ENCODE measurements around the gene PFKL.

PFKL gene

GRCh38 chr21:44314561-44314960 is 14.7 kb downstream of the PFKL start:
- no peak for DNase-seq

- DNase-seq: no peak
Observed at GRCh38 chr21:44315691-44316203, 15.9 kb downstream of the PFKL start.

- DNase-seq: no peak
Observed at GRCh38 chr21:44316277-44316900, 16.5 kb downstream of the PFKL start.

- no peak for DNase-seq
Observed at GRCh38 chr21:44317241-44317782, 17.5 kb downstream of the PFKL start.

GRCh38 chr21:44317871-44318270 is 18.0 kb downstream of the PFKL start:
- no peak for DNase-seq

GRCh38 chr21:44318489-44319285 is 18.8 kb downstream of the PFKL start:
- no peak for DNase-seq

GRCh38 chr21:44319407-44320065 is 19.7 kb downstream of the PFKL start:
- DNase-seq: no peak

- no peak for DNase-seq
Observed at GRCh38 chr21:44320847-44321246, 21.0 kb downstream of the PFKL start.

- DNase-seq: no peak
Observed at GRCh38 chr21:44321846-44322450, 22.1 kb downstream of the PFKL start.

GRCh38 chr21:44322621-44323325 is 22.9 kb downstream of the PFKL start:
- DNase-seq: no peak

- DNase-seq: no peak
Observed at GRCh38 chr21:44323591-44323990, 23.7 kb downstream of the PFKL start.

- no peak for DNase-seq
Observed at GRCh38 chr21:44324106-44324853, 24.4 kb downstream of the PFKL start.

GRCh38 chr21:44324854-44325107 is 24.9 kb downstream of the PFKL start:
- DNase-seq: no peak

- DNase-seq: no peak
Observed at GRCh38 chr21:44325386-44326271, 25.8 kb downstream of the PFKL start.

- no peak for DNase-seq
Observed at GRCh38 chr21:44326272-44326647, 26.4 kb downstream of the PFKL start.

- DNase-seq: no peak
Observed at GRCh38 chr21:44326716-44327602, 27.1 kb downstream of the PFKL start.

- no peak for DNase-seq
Observed at GRCh38 chr21:44327603-44327974, 27.7 kb downstream of the PFKL start.

GRCh38 chr21:44328242-44328895 is 28.5 kb downstream of the PFKL start:
- DNase-seq: no peak

All from activated CD4-positive, alpha-beta T cell treated with anti-CD3 and anti-CD28 coated beads, Interleukin-10, Interleukin-2, amounts not matched to agents 100 ng/mL and 50 ng/mL, durations not matched to agents 16 hours and 8 hours (primary cell).